Ectodermal cell (in vitro differentiated cells): ENCODE data around the gene CREM.
"Not testable (repeated sequence)": the region's sequence is repeated elsewhere in the genome, so short reads cannot be mapped to it uniquely, and the experiment has no call there.

Source experiments
- H3K27ac ChIP-seq: 2 replicates; pipeline ENCODE4 v1.7.0; 2013; ENCODE audit warnings: mild to moderate bottlenecking, low read depth, low read length; ENCODE audit not compliant: insufficient read depth, poor library complexity, severe bottlenecking
- H3K27me3 ChIP-seq: 2 replicates; pipeline ENCODE4 v1.7.0; 2013; ENCODE audit warnings: mild to moderate bottlenecking, low read length; ENCODE audit not compliant: insufficient read depth, control insufficient read depth, poor library complexity, severe bottlenecking
- H3K36me3 ChIP-seq: one replicate; pipeline ENCODE4 v1.7.0; 2013; ENCODE audit warnings: low read length; ENCODE audit not compliant: control insufficient read depth, insufficient read depth
- H3K4me1 ChIP-seq: one replicate; pipeline ENCODE4 v1.7.0; 2013; ENCODE audit warnings: low read length; ENCODE audit not compliant: control insufficient read depth, insufficient read depth
- H3K4me3 ChIP-seq: 2 replicates; pipeline ENCODE4 v1.7.0; 2013; ENCODE audit warnings: low read depth, low read length, control low read depth; ENCODE audit not compliant: insufficient read depth
- H3K9me3 ChIP-seq: 2 replicates; pipeline ENCODE4 v1.7.0; 2013; ENCODE audit warnings: mild to moderate bottlenecking, low read length, moderate library complexity; ENCODE audit not compliant: control insufficient read depth
- WGBS, 2 experiments: methylation state at CpG; one replicate each; pipeline ENCODE4 v1.1.7; 2013; ENCODE audit warnings: missing lambda C conversion rate in 2 of 2; 5-methylcytosine and 5-hydroxymethylcytosine counted together

CREM gene

GRCh38 chr10:35216303-35216905 is 89.8 kb downstream of the CREM start:
- Histone ChIP-seq H3K9me3 (no peaks in the 10 kb centered on the region), H3K27me3 (no peaks in the 10 kb centered on the region), H3K4me1 (peaks cover 16% of the 10 kb centered on the region), H3K4me3 (no peak overlapping the region), H3K27ac (no peak overlapping the region), H3K36me3 (no peaks in the 10 kb centered on the region)
- 91 to 93% methylated on average over 6 of the region's 6 CpGs for WGBS, 2 experiments

GRCh38 chr10:35216956-35217355 is 90.3 kb downstream of the CREM start:
- H3K36me3 ChIP-seq, H3K4me3 ChIP-seq, H3K27me3 ChIP-seq, H3K9me3 ChIP-seq, H3K27ac ChIP-seq: not testable (repeated sequence)
- H3K4me1 ChIP-seq, result peaks cover 14% of the 10 kb centered on the region
- 92 to 93% methylated on average over 8 to 9 of the region's 9 CpGs for WGBS, 2 experiments

- H3K4me1 ChIP-seq, result peaks cover 11% of the 10 kb centered on the region
- WGBS, 2 experiments, result 88 to 89% methylated on average over 5 of the region's 5 CpGs
- no peak overlapping the region for H3K4me3 ChIP-seq
- no peaks in the 10 kb centered on the region for H3K27me3 ChIP-seq
- no peaks in the 10 kb centered on the region for H3K9me3 ChIP-seq
- H3K36me3 ChIP-seq, result no peaks in the 10 kb centered on the region
- H3K27ac ChIP-seq, result no peak overlapping the region
Measured at GRCh38 chr10:35217455-35217854, 90.8 kb downstream of the CREM start.

- Histone ChIP-seq H3K27me3 (no peaks in the 10 kb centered on the region), H3K4me3 (no peak overlapping the region), H3K9me3 (no peaks in the 10 kb centered on the region), H3K4me1 (peaks cover 5% of the 10 kb centered on the region), H3K27ac (no peak overlapping the region), H3K36me3 (no peaks in the 10 kb centered on the region)
- WGBS, 2 experiments, result 40 to 44% methylated on average over 7 of the region's 7 CpGs
Measured at GRCh38 chr10:35218339-35218955, 91.8 kb downstream of the CREM start.

- Histone ChIP-seq H3K4me3 (no peak overlapping the region), H3K27me3 (no peaks in the 10 kb centered on the region), H3K4me1 (peaks cover 5% of the 10 kb centered on the region), H3K36me3 (no peaks in the 10 kb centered on the region), H3K9me3 (no peaks in the 10 kb centered on the region), H3K27ac (no peak overlapping the region)
- 91 to 92% methylated on average over 6 of the region's 6 CpGs for WGBS, 2 experiments
Measured at GRCh38 chr10:35219292-35219691, 92.6 kb downstream of the CREM start.

- no peak overlapping the region for H3K4me3 ChIP-seq
- WGBS, 2 experiments, result 91 to 93% methylated on average over 4 of the region's 4 CpGs
- H3K36me3 ChIP-seq, result no peaks in the 10 kb centered on the region
- no peaks in the 10 kb centered on the region for H3K9me3 ChIP-seq
- H3K27me3 ChIP-seq, result no peaks in the 10 kb centered on the region
- H3K27ac ChIP-seq, result no peak overlapping the region
- peaks cover 5% of the 10 kb centered on the region for H3K4me1 ChIP-seq
Measured at GRCh38 chr10:35219891-35220890, 93.5 kb downstream of the CREM start.

GRCh38 chr10:35223016-35223415 is 96.4 kb downstream of the CREM start:
- Histone ChIP-seq H3K27me3 (no peaks in the 10 kb centered on the region), H3K27ac (no peak overlapping the region), H3K36me3 (no peaks in the 10 kb centered on the region), H3K4me1 (peaks cover 5% of the 10 kb centered on the region), H3K4me3 (no peak overlapping the region), H3K9me3 (no peaks in the 10 kb centered on the region)
- WGBS, 2 experiments, result 83 to 88% methylated on average over 4 of the region's 4 CpGs

GRCh38 chr10:35224045-35224740 is 97.5 kb downstream of the CREM start:
- WGBS, 2 experiments, result 89 to 95% methylated on average over 8 of the region's 8 CpGs
- no peak overlapping the region for H3K4me3 ChIP-seq
- no peak overlapping the region for H3K27ac ChIP-seq
- H3K27me3 ChIP-seq, result no peaks in the 10 kb centered on the region
- peaks cover 5% of the 10 kb centered on the region for H3K4me1 ChIP-seq
- no peaks in the 10 kb centered on the region for H3K36me3 ChIP-seq
- no peaks in the 10 kb centered on the region for H3K9me3 ChIP-seq

GRCh38 chr10:35225204-35225603 is 98.6 kb downstream of the CREM start:
- Histone ChIP-seq H3K4me1 (peaks cover 1% of the 10 kb centered on the region), H3K27ac (no peak overlapping the region), H3K27me3 (no peaks in the 10 kb centered on the region), H3K9me3 (no peaks in the 10 kb centered on the region), H3K4me3 (no peak overlapping the region), H3K36me3 (no peaks in the 10 kb centered on the region)
- WGBS, 2 experiments, result 66 to 73% methylated on average over 4 to 5 of the region's 5 CpGs
